ENCODE measurements around the gene FAM219B.

The FAM219B gene

GRCh38 chr15:74878273-74878672, 28.4 kb downstream of the FAM219B start:
- in situ Hi-C loops (cut with HindIII; ENCODE audit: low sequenced_read_pairs) = no loop called here

DNA sequence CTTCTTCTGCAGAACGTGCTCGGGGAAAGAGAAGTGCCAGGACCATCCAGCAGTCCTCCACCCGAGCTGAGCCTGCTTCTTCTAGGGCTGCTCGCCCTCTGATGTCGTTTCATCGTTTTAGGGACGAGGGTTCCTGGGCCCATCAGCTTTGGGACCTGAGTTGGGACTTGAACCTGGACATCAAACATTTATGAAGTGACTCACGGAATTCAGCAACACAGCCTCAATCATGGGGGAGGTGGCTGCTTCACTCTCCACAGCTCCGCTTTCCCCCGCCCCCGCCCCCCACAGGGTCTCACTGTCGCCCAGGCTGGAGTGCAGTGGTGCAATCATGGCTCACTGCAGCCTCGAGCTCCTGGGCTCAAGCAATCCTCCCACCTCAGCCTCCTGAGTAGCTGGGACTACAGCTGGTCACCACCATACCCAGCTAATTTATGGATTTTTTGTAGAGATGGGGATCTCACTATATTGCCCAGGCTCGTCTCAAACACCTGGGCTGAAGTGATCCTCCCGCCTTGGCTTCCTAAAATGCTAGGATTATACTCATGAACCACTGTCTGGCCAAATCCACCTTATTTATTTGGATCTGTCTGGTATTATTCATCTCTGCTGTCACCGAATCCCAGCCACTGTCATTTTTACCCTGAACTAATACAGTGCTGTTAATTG, 32.8 kb downstream of the FAM219B start:
- in situ Hi-C loops (cut with HindIII; ENCODE audit: low sequenced_read_pairs) = no loop called here

- in situ Hi-C loops (cut with HindIII; ENCODE audit: low sequenced_read_pairs) = no loop called here
Observed at GRCh38 chr15:74873036-74873755, 33.5 kb downstream of the FAM219B start, which contains the start of gene SCAMP2. Gene SCAMP2 (minus strand): TSS chr15:74873365. CDS start chr15:74873255, 110 bp downstream.

- in situ Hi-C loops (cut with HindIII; ENCODE audit: low sequenced_read_pairs) = no loop called here
Observed at GRCh38 chr15:74872702-74873035, 34.0 kb downstream of the FAM219B start.

GRCh38 chr15:74870436-74871215, 36.0 kb downstream of the FAM219B start:
- in situ Hi-C loops (cut with HindIII; ENCODE audit: low sequenced_read_pairs) = no loop called here

DNA sequence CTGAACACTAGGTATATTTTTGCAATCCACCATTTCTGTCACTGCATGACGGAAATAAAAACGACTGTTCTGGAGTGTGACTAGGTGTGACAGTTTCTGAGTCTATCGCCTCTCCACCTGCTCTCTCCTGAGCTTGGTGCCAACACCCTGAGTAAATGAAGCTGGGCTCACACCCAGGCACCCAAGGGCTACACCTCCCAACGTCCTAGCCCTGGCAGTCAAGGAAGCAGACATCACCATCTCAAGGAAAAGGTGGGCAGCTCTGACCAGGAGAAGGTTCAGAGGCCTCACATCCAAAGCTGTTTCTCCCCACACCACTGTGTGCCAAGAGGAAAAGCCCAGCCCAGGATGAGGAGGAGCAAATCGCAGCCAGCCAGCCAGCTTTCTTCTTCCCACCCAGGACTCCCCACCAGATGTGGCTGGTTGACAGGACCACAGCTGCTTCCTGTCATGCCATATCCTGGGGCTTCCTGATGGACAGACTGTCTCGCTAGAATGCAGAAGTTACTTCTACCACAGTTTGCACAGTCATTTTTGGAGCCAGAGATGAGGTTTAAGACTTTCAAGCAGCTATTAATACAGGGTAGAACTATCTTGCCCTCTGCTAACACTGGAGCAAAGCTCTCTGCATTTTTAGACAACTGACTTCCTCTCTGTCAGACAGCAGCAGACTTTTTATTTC, 36.8 kb downstream of the FAM219B start:
- in situ Hi-C loops (cut with HindIII; ENCODE audit: low sequenced_read_pairs) = no loop called here

GRCh38 chr15:74869372-74869725, 37.3 kb downstream of the FAM219B start:
- in situ Hi-C loops (cut with HindIII; ENCODE audit: low sequenced_read_pairs) = no loop called here

GRCh38 chr15:74868059-74868458, 38.6 kb downstream of the FAM219B start:
- in situ Hi-C loops (cut with HindIII; ENCODE audit: low sequenced_read_pairs) = no loop called here

GRCh38 chr15:74867466-74868038, 39.1 kb downstream of the FAM219B start:
- in situ Hi-C loops (cut with HindIII; ENCODE audit: low sequenced_read_pairs) = no loop called here

GRCh38 chr15:74866090-74866489, 40.6 kb downstream of the FAM219B start:
- in situ Hi-C loops (cut with HindIII; ENCODE audit: low sequenced_read_pairs) = no loop called here

DNA sequence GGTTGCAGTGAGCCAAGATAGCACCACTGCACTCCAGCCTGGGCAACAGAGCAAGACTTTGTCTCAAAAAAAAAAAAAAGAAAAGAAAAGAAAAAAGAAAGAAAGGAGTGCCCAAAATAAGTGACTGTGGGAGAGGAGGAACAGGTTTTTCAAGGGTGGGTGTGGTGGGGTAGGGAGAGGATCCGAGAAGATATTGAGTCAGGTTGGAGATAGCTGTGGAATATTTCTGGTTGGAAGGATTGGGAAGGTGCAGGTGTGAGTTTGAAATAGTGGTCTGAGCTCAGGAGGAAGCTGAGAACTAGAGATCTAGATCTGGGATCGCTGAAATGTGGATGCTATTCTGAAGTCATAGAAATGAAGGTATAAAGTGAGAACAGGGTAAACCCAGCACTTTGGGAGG, 41.3 kb downstream of the FAM219B start:
- in situ Hi-C loops (cut with HindIII; ENCODE audit: low sequenced_read_pairs) = no loop called here

GRCh38 chr15:74864296-74864695, 42.4 kb downstream of the FAM219B start:
- in situ Hi-C loops (cut with HindIII; ENCODE audit: low sequenced_read_pairs) = no loop called here

- in situ Hi-C loops (cut with HindIII; ENCODE audit: low sequenced_read_pairs) = no loop called here
Observed at GRCh38 chr15:74863239-74864056, 43.2 kb downstream of the FAM219B start.

DNA sequence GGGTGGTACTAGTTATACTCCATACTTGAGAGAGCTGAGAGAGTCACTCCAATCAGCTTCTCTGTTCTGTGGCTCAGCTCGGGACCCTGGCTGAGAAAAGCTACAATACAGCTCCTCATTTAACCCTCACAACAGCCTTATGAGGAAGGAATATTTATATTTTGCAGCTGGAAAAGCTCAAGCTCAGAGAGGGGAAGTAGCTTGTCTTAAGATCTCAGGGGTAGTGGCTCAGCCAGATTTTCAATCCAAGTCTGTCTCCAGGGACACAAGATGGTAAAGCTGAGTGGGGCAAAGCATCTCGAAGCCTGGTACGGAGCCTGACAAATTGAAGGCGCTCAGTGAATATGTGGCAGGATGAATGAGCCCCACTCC, 48.3 kb downstream of the FAM219B start:
- in situ Hi-C loops (cut with HindIII; ENCODE audit: low sequenced_read_pairs) = no loop called here

DNA sequence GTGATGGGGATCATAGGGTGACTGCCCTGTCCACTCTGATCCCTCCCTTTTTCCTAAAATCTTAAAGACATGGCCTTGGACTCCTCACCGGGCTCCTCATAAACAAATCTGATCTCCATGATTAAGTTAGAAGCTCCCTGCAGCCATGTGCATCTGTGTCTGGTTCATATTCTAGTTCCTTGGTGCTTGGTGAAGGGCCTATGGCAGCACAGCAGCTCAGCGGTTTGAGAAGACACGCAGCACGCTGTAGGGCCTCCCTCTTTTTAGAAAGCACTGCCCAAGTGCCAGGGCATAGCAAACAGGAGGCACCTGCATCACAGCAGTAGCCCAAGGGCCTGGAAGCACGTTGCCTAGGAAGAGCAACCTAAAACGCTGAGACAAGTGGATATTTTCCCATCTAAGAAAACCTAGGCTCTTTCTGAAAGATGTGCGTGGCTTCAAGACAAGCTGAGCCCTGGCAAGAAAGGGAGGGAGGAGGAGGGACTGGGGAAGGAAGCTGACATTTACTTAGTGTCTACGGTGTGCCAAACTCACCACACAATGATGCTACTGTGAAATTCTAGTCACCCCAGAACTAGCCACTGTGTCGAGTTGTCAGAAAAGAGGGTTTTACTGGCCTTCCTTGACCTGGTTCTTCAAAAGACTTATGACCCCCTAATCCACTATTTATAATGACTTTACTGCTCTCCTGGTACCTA, 48.8 kb downstream of the FAM219B start:
- in situ Hi-C loops (cut with HindIII; ENCODE audit: low sequenced_read_pairs) = no loop called here

DNA sequence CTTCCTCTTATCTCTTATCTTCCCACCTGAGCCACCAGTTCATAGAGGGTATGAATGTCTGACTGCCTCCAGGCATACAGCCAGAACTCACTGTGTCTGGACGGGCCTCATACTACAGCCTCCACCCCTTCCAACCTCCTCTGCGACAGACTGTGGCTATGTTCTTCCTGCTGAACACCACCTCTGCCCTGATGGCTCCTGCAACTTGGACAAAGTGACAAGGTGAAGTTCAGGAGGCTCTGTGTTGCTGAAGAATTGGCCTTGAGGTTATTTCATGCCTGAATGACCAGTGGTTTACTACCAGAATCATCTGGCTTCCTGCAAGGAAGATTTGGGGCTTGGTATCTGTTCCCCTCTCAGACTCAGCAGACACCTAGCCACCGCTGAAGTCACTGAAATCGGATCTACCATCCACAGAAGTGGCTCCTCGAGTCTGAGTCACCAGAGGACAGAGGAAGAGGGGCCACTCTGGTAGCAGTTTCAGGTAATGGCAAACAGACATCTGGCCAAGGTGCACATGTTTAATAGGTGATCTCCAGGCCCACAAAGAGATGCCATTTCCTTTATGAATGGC, 49.5 kb downstream of the FAM219B start:
- in situ Hi-C loops (cut with HindIII; ENCODE audit: low sequenced_read_pairs) = no loop called here

- in situ Hi-C loops (cut with HindIII; ENCODE audit: low sequenced_read_pairs) = no loop called here
Observed at GRCh38 chr15:74856537-74856936, 50.1 kb downstream of the FAM219B start.

- in situ Hi-C loops (cut with HindIII; ENCODE audit: low sequenced_read_pairs) = no loop called here
Observed at GRCh38 chr15:74855857-74856256, 50.8 kb downstream of the FAM219B start.

- in situ Hi-C loops (cut with HindIII; ENCODE audit: low sequenced_read_pairs) = loop anchor here (5.0 kb wide), 3 partner anchors 37 to 77 kb away; partner anchors contain the start of gene FAM219B
Observed at GRCh38 chr15:74854453-74855022, 52.1 kb downstream of the FAM219B start.
